ENCODE measurements around the gene KDM8. TPM values are rescaled to one million over a fixed set of nuclear protein-coding genes. Genes with fewer than 3 reads are reported as not detected.
A peak's percentile ranks its signal among the peaks of the same experiment; 100 is the strongest.

KDM8 gene
- total RNA-seq, 3 donors from 2014 or later (not counting 1 experiment from before 2014, with no cell fraction given), result 11.4 to 17.9 (median 17.8) TPM

DNA sequence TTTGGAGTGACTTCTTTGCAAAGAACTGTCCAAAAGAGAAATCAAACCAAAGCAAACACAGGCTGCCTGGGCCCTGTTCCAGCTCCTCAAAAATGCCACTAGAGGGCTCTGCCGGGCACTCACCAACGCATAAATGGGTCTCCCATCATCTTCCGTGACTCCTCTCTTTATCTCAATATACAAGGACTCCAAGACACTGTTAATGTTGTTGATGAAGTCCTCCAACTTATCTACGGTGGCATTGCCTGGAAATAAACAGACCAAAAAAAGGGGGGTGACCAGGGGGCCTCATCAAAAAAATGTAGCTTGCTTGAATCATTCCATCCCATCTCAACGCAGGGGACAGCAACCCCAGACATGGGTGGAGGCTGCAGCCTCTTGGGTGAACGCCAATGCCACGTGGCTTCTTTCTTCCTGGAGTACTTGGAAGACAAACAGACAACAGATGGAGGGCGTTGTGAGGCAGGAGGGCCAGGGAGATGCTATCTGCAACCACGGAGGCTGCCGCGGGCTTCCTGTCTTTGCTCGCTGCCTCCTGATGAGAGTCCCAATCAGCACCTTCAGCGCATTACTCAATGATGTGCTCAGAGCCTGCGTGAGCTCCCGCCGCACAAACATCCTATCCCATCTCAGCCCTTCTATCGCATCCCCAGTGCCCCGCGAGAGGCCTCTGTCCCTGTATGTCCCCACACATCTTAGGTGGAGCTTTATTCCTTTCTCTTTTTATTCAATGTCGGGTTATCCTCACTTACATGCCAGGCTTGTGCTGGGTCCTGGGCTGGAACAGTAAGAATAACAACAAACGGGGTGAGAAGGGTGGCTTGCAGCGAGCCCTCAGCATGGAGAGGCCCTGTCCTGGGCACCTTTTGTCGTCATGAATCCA, 32.0 kb downstream of the KDM8 start:
- H3K9me3 ChIP-seq (ENCODE audit: control insufficient read depth, insufficient read depth, low read length), result no peaks in the 10 kb centered on the region
- Mint-ChIP-seq H3K27ac (peak overlapping the region; percentile 94 to 100), H3K9me3 (no peaks in the 10 kb centered on the region), H3K4me1 (peaks cover 75 to 77% of the 10 kb centered on the region in 2 donors), H3K27me3 (ENCODE audit: low read depth in 2 of 2) (no peaks in the 10 kb centered on the region), H3K36me3 (no peaks in the 10 kb centered on the region), H3K4me3 (peak overlapping the region; percentile 85)
- H3K36me3 ChIP-seq (ENCODE audit: control insufficient read depth, insufficient read depth, low read length), result peaks cover 3% of the 10 kb centered on the region
- no peak overlapping the region for H3K4me3 ChIP-seq (ENCODE audit: low read length)
- DNase-seq, result peak; percentile 66 to 97
- TF ChIP-seq, protein P1, sequence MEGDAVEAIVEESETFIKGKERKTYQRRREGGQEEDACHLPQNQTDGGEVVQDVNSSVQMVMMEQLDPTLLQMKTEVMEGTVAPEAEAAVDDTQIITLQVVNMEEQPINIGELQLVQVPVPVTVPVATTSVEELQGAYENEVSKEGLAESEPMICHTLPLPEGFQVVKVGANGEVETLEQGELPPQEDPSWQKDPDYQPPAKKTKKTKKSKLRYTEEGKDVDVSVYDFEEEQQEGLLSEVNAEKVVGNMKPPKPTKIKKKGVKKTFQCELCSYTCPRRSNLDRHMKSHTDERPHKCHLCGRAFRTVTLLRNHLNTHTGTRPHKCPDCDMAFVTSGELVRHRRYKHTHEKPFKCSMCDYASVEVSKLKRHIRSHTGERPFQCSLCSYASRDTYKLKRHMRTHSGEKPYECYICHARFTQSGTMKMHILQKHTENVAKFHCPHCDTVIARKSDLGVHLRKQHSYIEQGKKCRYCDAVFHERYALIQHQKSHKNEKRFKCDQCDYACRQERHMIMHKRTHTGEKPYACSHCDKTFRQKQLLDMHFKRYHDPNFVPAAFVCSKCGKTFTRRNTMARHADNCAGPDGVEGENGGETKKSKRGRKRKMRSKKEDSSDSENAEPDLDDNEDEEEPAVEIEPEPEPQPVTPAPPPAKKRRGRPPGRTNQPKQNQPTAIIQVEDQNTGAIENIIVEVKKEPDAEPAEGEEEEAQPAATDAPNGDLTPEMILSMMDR (IDR thresholded peaks at IDR 0.05), result peak; percentile 90
- ATAC-seq, result peak; percentile 43 to 68 (median 52)
- peak overlapping the region; percentile 99 for H3K27ac ChIP-seq (ENCODE audit: low read length)
- H3K4me1 ChIP-seq (ENCODE audit: control insufficient read depth, insufficient read depth, low read length), result peaks cover 98% of the 10 kb centered on the region
- no peaks in the 10 kb centered on the region for H3K27me3 ChIP-seq (ENCODE audit: control insufficient read depth, insufficient read depth, low read length)
- intact Hi-C loops (cut with micrococcal nuclease), result loop anchor here (2.0 kb wide), 3 partner anchors 20 to 166 kb away; no protein-coding TSS in a partner anchor
- 6% methylated on average over 23 of the region's 23 CpGs for WGBS (ENCODE audit: insufficient coverage)

GRCh38 chr16:27235938-27236245, 32.6 kb downstream of the KDM8 start:
- Histone ChIP-seq H3K36me3 (ENCODE audit: control insufficient read depth, insufficient read depth, low read length) (peaks cover 3% of the 10 kb centered on the region), H3K27ac (ENCODE audit: low read length) (peak overlapping the region; percentile 99), H3K27me3 (ENCODE audit: control insufficient read depth, insufficient read depth, low read length) (no peaks in the 10 kb centered on the region), H3K9me3 (ENCODE audit: control insufficient read depth, insufficient read depth, low read length) (no peaks in the 10 kb centered on the region), H3K4me1 (ENCODE audit: control insufficient read depth, insufficient read depth, low read length) (peaks cover 98% of the 10 kb centered on the region), H3K4me3 (ENCODE audit: low read length) (no peak overlapping the region)
- TF ChIP-seq, protein P1 (IDR thresholded peaks at IDR 0.05), result no peak
- peaks cover 69 to 71% of the 10 kb centered on the region in 2 donors for H3K4me1 Mint-ChIP-seq
- WGBS (ENCODE audit: insufficient coverage), result 56% methylated on average over 8 of the region's 8 CpGs
- H3K36me3 Mint-ChIP-seq, result no peaks in the 10 kb centered on the region
- DNase-seq (peak in 1 of 2 donors; percentile 36), ATAC-seq (no peak)
- H3K27ac Mint-ChIP-seq, result peak overlapping the region; percentile 94 to 100
- H3K9me3 Mint-ChIP-seq, result no peaks in the 10 kb centered on the region
- H3K4me3 Mint-ChIP-seq, result peak overlapping the region; percentile 85
- intact Hi-C loops (cut with micrococcal nuclease), result loop anchor here (2.0 kb wide), 5 partner anchors 19 to 221 kb away; partner anchors contain the start of gene KDM8
- H3K27me3 Mint-ChIP-seq (ENCODE audit: low read depth in 2 of 2), result no peaks in the 10 kb centered on the region

- TF ChIP-seq, protein P1 (IDR thresholded peaks at IDR 0.05), result no peak
- peak overlapping the region; percentile 76 for H3K4me3 Mint-ChIP-seq
- H3K27ac Mint-ChIP-seq, result peak overlapping the region; percentile 94 to 100
- WGBS (ENCODE audit: insufficient coverage), result 40% methylated on average over 7 of the region's 8 CpGs
- Histone ChIP-seq H3K4me1 (ENCODE audit: control insufficient read depth, insufficient read depth, low read length) (peaks cover 98% of the 10 kb centered on the region), H3K27ac (ENCODE audit: low read length) (peak overlapping the region; percentile 99), H3K36me3 (ENCODE audit: control insufficient read depth, insufficient read depth, low read length) (peaks cover 3% of the 10 kb centered on the region), H3K27me3 (ENCODE audit: control insufficient read depth, insufficient read depth, low read length) (no peaks in the 10 kb centered on the region), H3K9me3 (ENCODE audit: control insufficient read depth, insufficient read depth, low read length) (no peaks in the 10 kb centered on the region), H3K4me3 (ENCODE audit: low read length) (no peak overlapping the region)
- no peaks in the 10 kb centered on the region for H3K27me3 Mint-ChIP-seq (ENCODE audit: low read depth in 2 of 2)
- H3K4me1 Mint-ChIP-seq, result peaks cover 64 to 66% of the 10 kb centered on the region in 2 donors
- DNase-seq, result no peak
- intact Hi-C loops (cut with micrococcal nuclease), result loop anchor here (1.0 to 2.0 kb wide), 4 partner anchors 32 to 220 kb away; partner anchors contain the start of genes KDM8 and NSMCE1
- H3K36me3 Mint-ChIP-seq, result no peaks in the 10 kb centered on the region
- peak; percentile 25 to 39 (median 37) for ATAC-seq
- no peaks in the 10 kb centered on the region for H3K9me3 Mint-ChIP-seq
Measured at GRCh38 chr16:27236635-27237218, 33.4 kb downstream of the KDM8 start.
